Prostate gland (tissue), 2 donors: ENCODE data around the gene STAMBPL1.

Experiments
- CTCF ChIP-seq, 4 experiments: fragments of 200-600 bp in 2 of 4; fragments of 450-650 bp in 2 of 4; sonication (generic) in 2 of 4; IDR thresholded peaks; 1 replicate in 3 of 4; 2 replicates in 1 of 4; pipeline ENCODE4 v1.5.1; 2016 to 2019; ENCODE audit warnings: antibody characterized with exemption in 4 of 4, mild to moderate bottlenecking in 2 of 4, moderate library complexity in 2 of 4
- POLR2A ChIP-seq: fragments of 450-650 bp; IDR thresholded peaks from one replicate; pipeline ENCODE4 v1.6.1; 2016; ENCODE audit warnings: antibody characterized with exemption, mild to moderate bottlenecking

GRCh38 chr10:88881922-88882645 lies 2.0 kb downstream of the STAMBPL1 start:
- TF ChIP-seq CTCF (IDR thresholded peaks at IDR 0.05) (no peak), POLR2A (no peak)
